HAP-1 (cell line): ENCODE data around the gene ERICH3.

Experiments
- DNase-seq, 2 experiments: peaks; one replicate each; pipeline ENCODE4 v3.0.0-alpha.2; 2016 to 2020; ENCODE audit warnings: low spot score in 2 of 2
- H3K27me3 ChIP-seq: fragments of 250-450 bp; sonication (Bioruptor Pico); 2 replicates; pipeline ENCODE4 v1.5.1; 2020; ENCODE audit warnings: low read depth, mild to moderate bottlenecking, moderate library complexity
- H3K36me3 ChIP-seq: fragments of 250-450 bp; sonication (Bioruptor Pico); replicated peaks from 2 replicates; pipeline ENCODE4 v1.5.1; 2020; ENCODE audit warnings: mild to moderate bottlenecking
- H3K4me1 ChIP-seq: fragments of 250-450 bp; sonication (Bioruptor Pico); 2 replicates; pipeline ENCODE4 v1.5.1; 2020; ENCODE audit warnings: mild to moderate bottlenecking
- H3K4me3 ChIP-seq: fragments of 250-450 bp; sonication (Bioruptor Pico); 2 replicates; pipeline ENCODE4 v1.5.1; 2020; ENCODE audit warnings: mild to moderate bottlenecking, moderate library complexity
- H3K9me3 ChIP-seq: fragments of 250-450 bp; sonication (Bioruptor Pico); 2 replicates; pipeline ENCODE4 v1.5.1; 2020; ENCODE audit warnings: mild to moderate bottlenecking, moderate library complexity
- in situ Hi-C: fragments of 300-500 bp; cut with MboI; formaldehyde crosslinking; loops from 3 replicates; pipeline ENCODE4 v1.14.3; 2020; ENCODE audit warnings: low sequenced_read_pairs, inconsistent platforms, mixed read lengths

Gene ERICH3, protein sequence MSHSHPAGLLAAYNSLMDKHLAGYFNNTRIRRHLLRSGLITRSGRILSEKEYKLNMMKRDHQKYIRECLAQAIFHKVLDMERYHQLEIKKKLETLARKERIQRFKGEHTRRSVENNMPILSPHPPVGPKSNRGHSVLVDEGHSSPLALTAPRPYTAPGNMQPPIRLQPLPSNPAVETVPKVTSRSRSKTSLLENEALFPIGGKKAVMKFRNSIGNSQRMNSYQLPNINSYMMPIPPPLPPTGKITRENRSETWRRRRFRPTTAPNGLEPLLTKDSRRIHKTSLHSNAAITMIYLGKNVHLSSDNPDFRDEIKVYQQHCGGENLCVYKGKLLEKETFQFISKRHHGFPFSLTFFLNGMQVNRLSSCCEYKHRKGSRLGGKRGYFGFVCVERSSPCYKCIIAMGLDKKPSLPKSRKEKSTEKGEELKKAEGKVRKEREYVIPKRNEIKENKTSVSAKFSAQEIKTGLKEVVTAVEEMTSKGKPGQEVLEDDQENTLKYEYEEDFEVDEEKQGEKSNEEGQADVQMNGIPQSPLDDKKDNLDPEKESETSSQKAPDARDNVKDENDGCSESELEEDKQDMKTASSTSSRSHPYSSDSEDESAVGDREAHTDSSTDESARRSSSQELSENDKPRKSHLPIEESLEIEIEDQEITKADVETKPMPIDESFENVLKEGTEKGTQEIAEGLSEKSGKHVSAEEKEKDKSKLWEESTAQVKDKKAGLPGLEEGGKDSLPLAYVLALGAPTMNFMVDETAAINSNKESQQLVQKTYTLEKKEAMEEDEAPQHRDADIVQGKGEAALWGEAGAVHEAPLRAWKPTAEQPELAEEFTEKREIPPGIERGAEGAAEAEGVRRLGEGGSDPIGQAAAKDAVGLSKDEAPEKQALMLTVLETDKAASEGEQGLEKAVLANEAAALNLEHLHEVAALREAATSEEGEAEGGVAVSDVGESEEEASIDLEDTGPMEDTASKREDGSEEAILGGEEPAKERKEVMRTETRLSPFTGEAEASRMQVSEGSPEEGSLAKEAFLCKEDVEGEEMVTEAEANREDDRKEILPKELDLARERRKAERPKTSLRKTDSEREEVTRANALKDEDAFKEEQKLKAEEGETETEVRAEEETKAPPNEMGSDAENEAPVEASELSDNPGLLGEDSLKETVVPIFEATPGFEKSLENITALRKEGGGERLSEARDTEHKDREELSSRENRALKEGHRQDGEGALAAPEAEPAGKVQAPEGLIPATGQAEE (N-terminal part only)

GRCh38 chr1:74673351-74674111 is at the start of gene ERICH3:
ERICH3 (minus strand) TSS chr1:74673792; CDS start chr1:74673519, 273 bp downstream.
- no peak within 1 kb of the TSS for H3K4me3 ChIP-seq
- no peaks in the 10 kb centered on the region for H3K4me1 ChIP-seq
- no peaks in the 10 kb centered on the region for H3K36me3 ChIP-seq
- H3K27me3 ChIP-seq: no peaks in the 10 kb centered on the region
- no peak for DNase-seq
- in situ Hi-C loops: no loop called here
- H3K9me3 ChIP-seq: no peaks in the 10 kb centered on the region

- no peaks in the 10 kb centered on the region for H3K27me3 ChIP-seq
- peaks cover 10% of the 10 kb centered on the region for H3K36me3 ChIP-seq
- H3K4me1 ChIP-seq: peaks cover 16% of the 10 kb centered on the region
- no peak for DNase-seq
- no peaks in the 10 kb centered on the region for H3K9me3 ChIP-seq
- in situ Hi-C loops: no loop called here
- H3K4me3 ChIP-seq: no peak overlapping the region
These were observed 44.0 kb upstream of the ERICH3 start for GRCh38 chr1:74717626-74718025.

GRCh38 chr1:74716822-74717221 is 43.2 kb upstream of the ERICH3 start:
- Histone ChIP-seq H3K9me3 (no peaks in the 10 kb centered on the region), H3K4me1 (peaks cover 16% of the 10 kb centered on the region), H3K36me3 (peaks cover 10% of the 10 kb centered on the region), H3K27me3 (no peaks in the 10 kb centered on the region), H3K4me3 (no peak overlapping the region)
- no peak for DNase-seq
- in situ Hi-C loops: no loop called here

- Histone ChIP-seq H3K27me3 (no peaks in the 10 kb centered on the region), H3K4me3 (no peak overlapping the region), H3K9me3 (no peaks in the 10 kb centered on the region), H3K4me1 (peaks cover 16% of the 10 kb centered on the region), H3K36me3 (peaks cover 3% of the 10 kb centered on the region)
- DNase-seq: no peak
- in situ Hi-C loops: no loop called here
These were observed 42.2 kb upstream of the ERICH3 start for GRCh38 chr1:74715806-74716205.

DNA sequence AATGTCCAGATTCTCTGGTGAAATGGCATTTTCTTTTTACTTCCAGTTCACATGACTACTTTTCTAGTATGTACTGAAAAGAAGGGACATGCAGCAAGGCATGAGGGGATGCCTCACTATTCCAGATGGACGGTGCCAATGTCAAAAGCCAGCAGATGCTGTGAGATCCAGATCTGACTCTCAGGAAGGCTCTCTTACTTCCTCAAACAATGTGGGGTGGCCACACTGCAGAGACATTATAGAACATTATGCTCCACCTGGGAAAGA is 41.6 kb upstream of the ERICH3 start:
- no peak for DNase-seq
- in situ Hi-C loops: no loop called here
- no peaks in the 10 kb centered on the region for H3K9me3 ChIP-seq
- no peaks in the 10 kb centered on the region for H3K27me3 ChIP-seq
- H3K4me3 ChIP-seq: no peak overlapping the region
- H3K36me3 ChIP-seq: no peaks in the 10 kb centered on the region; the same call in none of the 2 replicates
- peaks cover 16% of the 10 kb centered on the region for H3K4me1 ChIP-seq

GRCh38 chr1:74714429-74715235 is 41.0 kb upstream of the ERICH3 start:
- in situ Hi-C loops: no loop called here
- no peaks in the 10 kb centered on the region; the same call in 1 of the 2 replicates for H3K36me3 ChIP-seq

DNA sequence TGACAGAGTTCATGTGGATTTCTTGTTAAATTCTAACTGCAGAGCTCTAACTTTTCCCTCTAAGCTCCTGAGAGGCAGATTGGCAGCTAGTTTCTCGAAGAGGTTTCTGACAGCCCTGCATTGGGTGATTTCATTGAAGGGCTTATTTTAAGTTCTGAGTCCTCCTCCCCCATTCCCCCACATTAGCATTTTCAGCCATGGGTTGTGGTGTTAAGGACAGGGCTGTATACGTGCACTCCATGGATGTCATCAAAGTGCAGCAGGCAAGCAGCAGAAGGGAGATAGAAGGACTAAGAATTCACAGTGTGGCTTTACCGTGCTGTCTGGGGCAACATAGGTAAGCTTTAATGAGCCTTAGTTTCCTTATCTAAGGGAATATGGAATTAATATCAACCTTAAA is 40.3 kb upstream of the ERICH3 start:
- in situ Hi-C loops: no loop called here
- no peaks in the 10 kb centered on the region for H3K27me3 ChIP-seq
- H3K4me1 ChIP-seq: peaks cover 16% of the 10 kb centered on the region
- DNase-seq: peak; percentile 12 to 28
- no peaks in the 10 kb centered on the region for H3K9me3 ChIP-seq
- H3K36me3 ChIP-seq: no peaks in the 10 kb centered on the region; the same call in 1 of the 2 replicates
- H3K4me3 ChIP-seq: no peak overlapping the region

More at GRCh38 chr1:74714429-74715235, 41.0 kb upstream of the ERICH3 start:
- no peaks in the 10 kb centered on the region for H3K9me3 ChIP-seq
- no peak overlapping the region for H3K4me3 ChIP-seq
- no peaks in the 10 kb centered on the region for H3K27me3 ChIP-seq
- DNase-seq: no peak
- peaks cover 16% of the 10 kb centered on the region for H3K4me1 ChIP-seq

GRCh38 chr1:74712881-74713280 is 39.3 kb upstream of the ERICH3 start:
- Histone ChIP-seq H3K36me3 (no peaks in the 10 kb centered on the region; the same call in 1 of the 2 replicates), H3K4me3 (no peak overlapping the region)
- in situ Hi-C loops: no loop called here

DNA sequence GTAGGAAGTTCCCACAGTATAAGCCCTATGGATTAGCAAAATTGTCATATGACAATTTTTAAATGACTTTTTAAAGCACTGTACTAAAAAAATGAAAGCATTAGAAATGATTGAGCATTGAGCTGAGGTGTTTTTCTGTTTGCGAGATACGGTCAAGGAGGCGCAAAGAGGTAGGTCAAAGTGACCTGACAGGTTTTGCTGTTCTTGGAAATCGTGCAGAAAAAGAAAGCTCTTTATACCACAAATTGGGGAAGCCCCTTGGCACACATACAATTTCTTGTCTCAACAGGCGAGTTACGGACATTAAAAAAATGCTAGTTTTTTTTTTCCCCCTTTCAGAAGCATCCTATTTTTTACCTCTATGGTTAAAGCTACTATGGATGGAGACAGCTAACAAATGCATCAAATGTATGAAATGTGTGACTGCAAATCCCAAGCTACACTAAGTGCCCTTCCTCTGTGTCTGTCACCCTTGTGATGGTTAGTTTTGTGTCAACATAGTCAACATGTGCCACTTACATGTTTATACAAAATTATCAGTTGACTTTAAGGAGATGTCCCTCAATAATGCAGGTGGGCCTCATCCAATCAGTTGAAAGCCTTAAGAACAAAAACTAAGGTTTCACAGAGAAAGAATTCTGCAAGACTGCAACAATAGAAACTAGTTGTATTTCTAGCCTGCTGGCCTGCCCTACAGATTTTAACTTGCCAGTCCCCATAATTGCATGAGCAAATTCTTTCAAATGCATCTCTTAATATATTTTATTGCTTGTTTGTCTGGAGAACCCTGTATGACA is 30.0 kb upstream of the ERICH3 start:
- no peaks in the 10 kb centered on the region for H3K27me3 ChIP-seq
- H3K4me1 ChIP-seq: peaks cover 2% of the 10 kb centered on the region; the same call in 1 of the 2 replicates
- H3K9me3 ChIP-seq: no peaks in the 10 kb centered on the region
- no peak overlapping the region for H3K4me3 ChIP-seq
- H3K36me3 ChIP-seq: no peaks in the 10 kb centered on the region
- no peak for DNase-seq
- in situ Hi-C loops: no loop called here

More at GRCh38 chr1:74712881-74713280, 39.3 kb upstream of the ERICH3 start:
- peaks cover 16% of the 10 kb centered on the region for H3K4me1 ChIP-seq
- H3K27me3 ChIP-seq: no peaks in the 10 kb centered on the region
- H3K9me3 ChIP-seq: no peaks in the 10 kb centered on the region
- DNase-seq: peak; percentile 50 to 81

GRCh38 chr1:74699331-74699730 is 25.7 kb upstream of the ERICH3 start:
- H3K36me3 ChIP-seq: no peaks in the 10 kb centered on the region
- no peaks in the 10 kb centered on the region for H3K9me3 ChIP-seq
- no peaks in the 10 kb centered on the region for H3K27me3 ChIP-seq
- in situ Hi-C loops: no loop called here
- no peak for DNase-seq
- peaks cover 2% of the 10 kb centered on the region; the same call in 1 of the 2 replicates for H3K4me1 ChIP-seq
- no peak overlapping the region for H3K4me3 ChIP-seq

- in situ Hi-C loops: no loop called here
- Histone ChIP-seq H3K27me3 (no peaks in the 10 kb centered on the region), H3K36me3 (no peaks in the 10 kb centered on the region), H3K4me3 (no peak overlapping the region), H3K4me1 (peaks cover 8% of the 10 kb centered on the region), H3K9me3 (no peaks in the 10 kb centered on the region)
- DNase-seq: no peak
These were observed 24.2 kb upstream of the ERICH3 start for GRCh38 chr1:74697832-74698231.

GRCh38 chr1:74693473-74693872 is 19.9 kb upstream of the ERICH3 start:
- H3K9me3 ChIP-seq: no peaks in the 10 kb centered on the region
- H3K4me3 ChIP-seq: no peak overlapping the region
- peaks cover 5% of the 10 kb centered on the region for H3K4me1 ChIP-seq
- H3K27me3 ChIP-seq: no peaks in the 10 kb centered on the region
- no peaks in the 10 kb centered on the region for H3K36me3 ChIP-seq
- in situ Hi-C loops: no loop called here
- peak in 1 of 2 experiments; percentile 57 for DNase-seq
